ENCODE measurements around the gene RBM28.

RBM28 gene

DNA sequence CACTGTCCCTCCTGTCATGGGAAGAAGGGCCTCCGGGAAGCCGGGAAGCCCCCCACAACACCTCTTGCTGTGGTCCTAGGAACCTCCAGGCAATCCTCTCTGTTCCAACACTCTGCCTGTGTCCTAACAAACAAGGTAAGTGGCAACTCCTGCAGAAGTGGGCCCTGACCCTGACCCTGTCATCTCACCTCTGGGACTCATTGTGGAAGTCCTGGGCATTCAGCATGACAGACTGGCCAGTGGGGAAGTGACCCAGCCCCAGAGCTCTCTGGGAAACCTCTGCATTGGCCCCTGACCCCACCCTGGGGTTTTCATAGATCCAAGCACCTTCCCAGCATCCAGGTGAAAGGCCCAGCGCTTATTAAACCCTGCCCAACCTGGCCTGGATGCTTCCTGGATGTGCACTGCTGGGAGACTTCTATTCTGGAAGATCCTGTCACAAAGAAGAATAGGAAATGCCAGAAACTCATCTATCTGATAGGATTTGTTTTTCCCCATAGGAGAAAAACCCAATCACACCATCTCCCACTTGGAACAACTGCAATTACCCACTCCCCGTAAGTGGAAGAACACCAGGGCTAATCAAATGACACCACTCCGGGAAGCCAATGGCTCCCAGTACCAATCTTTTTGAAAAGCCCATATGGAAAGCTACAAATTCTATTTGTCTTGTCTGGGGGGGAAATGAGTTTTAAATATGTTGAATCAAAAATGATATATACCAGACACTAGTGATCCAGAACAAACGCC, 78.4 kb downstream of the RBM28 start:
- intact Hi-C loops (cut with DNase I; ENCODE audit: low total_unique reads) = no loop called here
- no peak overlapping the region for H3K4me3 ChIP-seq
- H3K27me3 ChIP-seq = peaks cover 0 to 2% of the 10 kb centered on the region in 2 donors
- TF ChIP-seq, protein P1, sequence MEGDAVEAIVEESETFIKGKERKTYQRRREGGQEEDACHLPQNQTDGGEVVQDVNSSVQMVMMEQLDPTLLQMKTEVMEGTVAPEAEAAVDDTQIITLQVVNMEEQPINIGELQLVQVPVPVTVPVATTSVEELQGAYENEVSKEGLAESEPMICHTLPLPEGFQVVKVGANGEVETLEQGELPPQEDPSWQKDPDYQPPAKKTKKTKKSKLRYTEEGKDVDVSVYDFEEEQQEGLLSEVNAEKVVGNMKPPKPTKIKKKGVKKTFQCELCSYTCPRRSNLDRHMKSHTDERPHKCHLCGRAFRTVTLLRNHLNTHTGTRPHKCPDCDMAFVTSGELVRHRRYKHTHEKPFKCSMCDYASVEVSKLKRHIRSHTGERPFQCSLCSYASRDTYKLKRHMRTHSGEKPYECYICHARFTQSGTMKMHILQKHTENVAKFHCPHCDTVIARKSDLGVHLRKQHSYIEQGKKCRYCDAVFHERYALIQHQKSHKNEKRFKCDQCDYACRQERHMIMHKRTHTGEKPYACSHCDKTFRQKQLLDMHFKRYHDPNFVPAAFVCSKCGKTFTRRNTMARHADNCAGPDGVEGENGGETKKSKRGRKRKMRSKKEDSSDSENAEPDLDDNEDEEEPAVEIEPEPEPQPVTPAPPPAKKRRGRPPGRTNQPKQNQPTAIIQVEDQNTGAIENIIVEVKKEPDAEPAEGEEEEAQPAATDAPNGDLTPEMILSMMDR (IDR thresholded peaks at IDR 0.05) = no peak
- H3K4me1 ChIP-seq = peaks cover 0 to 16% (median 12%) of the 10 kb centered on the region in 4 donors
- no peak for DNase-seq
- H3K27ac ChIP-seq = no peak overlapping the region
- H3K36me3 ChIP-seq = no peaks in the 10 kb centered on the region
- no peaks in the 10 kb centered on the region for H3K9me3 ChIP-seq

DNA sequence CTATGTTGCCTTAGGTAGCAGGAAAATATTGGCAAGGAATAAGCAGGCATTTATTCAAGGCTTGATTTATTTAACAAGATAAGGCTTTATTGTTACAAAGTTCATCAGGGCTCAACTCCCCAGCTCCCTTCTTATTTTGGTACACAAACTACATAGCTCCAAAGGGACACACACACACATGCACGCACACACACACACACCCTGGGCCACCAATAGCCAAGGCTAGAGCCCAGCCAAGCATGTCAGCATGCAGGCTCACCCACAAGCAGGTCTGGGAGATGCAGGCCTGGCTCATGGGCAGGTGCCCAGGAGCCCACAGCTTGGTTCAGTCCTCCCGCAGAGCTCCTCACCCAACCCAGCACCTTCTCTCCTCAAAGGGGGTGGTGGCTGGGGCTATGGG, 79.2 kb downstream of the RBM28 start:
- TF ChIP-seq, protein P1 (IDR thresholded peaks at IDR 0.05) = no peak
- intact Hi-C loops (cut with DNase I; ENCODE audit: low total_unique reads) = no loop called here
- DNase-seq = no peak

DNA sequence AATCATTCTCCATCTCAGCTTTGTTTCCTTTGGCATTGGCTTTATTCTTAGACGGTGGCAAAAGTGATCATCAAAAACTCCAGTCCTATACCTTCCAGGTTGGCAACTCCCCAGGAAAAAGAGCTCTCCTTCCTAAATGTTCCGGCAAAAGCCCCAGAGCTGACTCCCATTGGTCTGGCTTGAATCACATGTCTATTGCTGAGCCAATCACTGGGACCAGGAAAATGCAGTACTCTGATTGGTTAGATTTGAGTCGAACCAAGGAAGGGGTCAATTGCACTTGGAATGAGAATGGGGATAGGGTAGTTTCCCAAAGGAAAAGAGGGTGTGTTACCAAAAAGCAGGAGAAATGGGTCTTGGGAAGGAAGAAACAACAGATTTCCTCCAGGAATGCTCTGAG, 80.3 kb downstream of the RBM28 start:
- H3K4me3 ChIP-seq = no peak overlapping the region
- TF ChIP-seq, protein P1 (IDR thresholded peaks at IDR 0.05) = no peak
- H3K4me1 ChIP-seq = peaks cover 0 to 16% (median 12%) of the 10 kb centered on the region in 4 donors
- DNase-seq = no peak
- H3K27me3 ChIP-seq = no peaks in the 10 kb centered on the region
- H3K9me3 ChIP-seq = no peaks in the 10 kb centered on the region
- H3K27ac ChIP-seq = no peak overlapping the region
- H3K36me3 ChIP-seq = no peaks in the 10 kb centered on the region
- intact Hi-C loops (cut with DNase I; ENCODE audit: low total_unique reads) = no loop called here

More for the DNA sequence above, 79.2 kb downstream of the RBM28 start:
- Histone ChIP-seq H3K4me3 (no peak overlapping the region), H3K27me3 (no peaks in the 10 kb centered on the region), H3K36me3 (no peaks in the 10 kb centered on the region), H3K4me1 (peaks cover 0 to 16% (median 12%) of the 10 kb centered on the region in 4 donors), H3K27ac (no peak overlapping the region), H3K9me3 (no peaks in the 10 kb centered on the region)

DNA sequence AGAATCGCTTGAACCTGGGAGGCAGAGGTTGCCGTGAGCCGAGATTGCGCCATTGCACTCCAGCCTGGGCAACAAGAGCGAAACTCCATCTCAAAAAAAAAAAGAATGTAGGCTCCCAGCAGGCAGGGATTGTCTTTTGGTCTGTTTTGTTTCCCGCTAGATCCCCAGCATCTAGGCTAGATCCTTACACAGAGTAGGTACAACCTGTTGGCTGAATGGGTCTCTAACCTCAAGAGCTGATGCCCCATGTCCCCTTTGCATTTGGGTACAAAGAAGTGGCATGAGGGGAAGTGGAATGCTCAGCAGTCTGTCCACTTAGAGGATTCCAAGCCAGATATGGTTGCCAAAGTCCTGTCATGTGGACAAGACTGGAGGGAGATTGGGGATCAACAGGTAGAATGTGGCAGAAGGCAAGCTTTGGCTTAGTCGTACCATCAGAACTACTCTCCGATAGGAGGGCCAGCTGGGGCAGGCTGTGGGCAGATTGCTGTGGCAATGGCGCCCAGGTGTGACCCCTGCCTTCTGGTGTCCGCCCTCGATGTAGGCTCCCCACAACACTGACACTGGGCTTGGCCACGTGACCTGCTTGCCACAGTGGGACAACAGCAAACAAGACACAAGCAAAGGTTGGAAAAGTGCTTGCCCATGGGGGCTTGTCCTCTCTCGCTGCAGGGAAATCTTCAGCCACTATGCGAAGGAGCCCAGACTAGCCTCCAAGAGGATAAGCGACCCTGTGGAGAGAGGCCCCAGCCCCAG, 81.3 kb downstream of the RBM28 start:
- Histone ChIP-seq H3K36me3 (no peaks in the 10 kb centered on the region), H3K27ac (no peak overlapping the region), H3K4me1 (peaks cover 0 to 11% (median 9%) of the 10 kb centered on the region in 4 donors), H3K27me3 (no peaks in the 10 kb centered on the region), H3K9me3 (no peaks in the 10 kb centered on the region), H3K4me3 (no peak overlapping the region)
- intact Hi-C loops (cut with DNase I; ENCODE audit: low total_unique reads) = no loop called here
- DNase-seq = no peak
- TF ChIP-seq, protein P1 (IDR thresholded peaks at IDR 0.05) = no peak

DNA sequence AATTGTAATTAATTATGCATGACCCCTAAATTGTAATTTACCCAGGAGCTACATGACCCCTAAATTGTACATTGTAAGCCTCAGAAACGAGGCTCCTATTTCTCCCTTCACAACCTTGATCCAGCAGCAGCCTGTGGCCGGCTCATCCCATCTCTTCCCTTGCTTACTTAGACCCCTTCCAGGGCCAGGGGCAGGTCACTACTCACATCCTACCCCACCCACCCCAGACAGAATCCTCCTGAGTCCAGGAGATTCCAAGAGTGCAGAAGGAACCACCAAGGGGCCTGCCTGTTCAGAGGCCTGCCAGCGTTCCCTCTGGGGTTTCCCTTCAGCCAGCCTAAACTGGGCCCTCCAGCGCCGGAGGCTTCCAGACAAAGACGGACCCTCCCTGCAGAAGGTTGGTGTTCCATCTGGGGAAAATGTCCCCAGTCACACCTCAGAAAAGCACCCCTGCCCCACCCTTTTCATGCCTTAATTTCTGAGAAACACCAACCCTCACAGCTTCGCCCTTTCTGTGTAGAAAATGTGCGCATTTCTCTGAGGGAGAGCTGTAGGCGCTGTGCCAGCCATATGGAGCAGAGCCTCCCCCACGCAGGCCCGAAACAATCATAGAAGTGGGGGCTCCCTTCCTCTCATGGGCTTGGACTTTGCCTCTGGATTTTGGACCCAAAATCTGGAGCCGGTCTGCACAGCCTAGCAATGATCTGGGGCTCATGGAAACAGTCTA, 83.5 kb downstream of the RBM28 start:
- Histone ChIP-seq H3K4me1 (no peaks in the 10 kb centered on the region), H3K36me3 (no peaks in the 10 kb centered on the region), H3K9me3 (no peaks in the 10 kb centered on the region), H3K4me3 (no peak overlapping the region), H3K27ac (no peak overlapping the region), H3K27me3 (no peaks in the 10 kb centered on the region)
- DNase-seq = no peak
- intact Hi-C loops (cut with DNase I; ENCODE audit: low total_unique reads) = no loop called here
- TF ChIP-seq, protein P1 (IDR thresholded peaks at IDR 0.05) = no peak
